AG08396 (cell line): ENCODE results near the gene OR6S1.
A peak's percentile ranks its signal among the peaks of the same experiment; 100 is the strongest.

ENCODE experiments used
- DNase-seq: peaks from one replicate; pipeline ENCODE4 v3.0.0; 2012; ENCODE audit warnings: low spot score, mixed read lengths

Gene OR6S1, protein sequence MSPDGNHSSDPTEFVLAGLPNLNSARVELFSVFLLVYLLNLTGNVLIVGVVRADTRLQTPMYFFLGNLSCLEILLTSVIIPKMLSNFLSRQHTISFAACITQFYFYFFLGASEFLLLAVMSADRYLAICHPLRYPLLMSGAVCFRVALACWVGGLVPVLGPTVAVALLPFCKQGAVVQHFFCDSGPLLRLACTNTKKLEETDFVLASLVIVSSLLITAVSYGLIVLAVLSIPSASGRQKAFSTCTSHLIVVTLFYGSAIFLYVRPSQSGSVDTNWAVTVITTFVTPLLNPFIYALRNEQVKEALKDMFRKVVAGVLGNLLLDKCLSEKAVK

DNA sequence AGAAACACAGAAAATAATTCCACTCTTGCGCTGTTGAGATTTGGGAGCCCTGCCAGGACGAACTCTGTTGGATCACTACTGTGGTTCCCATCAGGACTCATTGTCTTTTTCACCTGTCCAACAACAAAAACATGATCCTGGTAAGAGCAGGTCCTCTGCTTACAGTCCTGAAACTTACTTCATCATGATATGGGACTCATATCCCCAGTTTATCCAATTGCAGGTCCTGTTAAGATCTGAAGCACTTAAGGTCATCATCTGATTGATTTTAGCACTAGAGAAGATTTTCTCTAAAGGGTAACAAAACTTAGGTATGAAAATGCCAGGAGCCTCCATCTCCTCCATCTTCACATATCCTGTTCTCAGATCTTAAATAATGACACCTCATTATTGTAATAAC, at the start of gene OR6S1:
OR6S1 (minus strand) TSS at position 101 of the 400 bp plus-strand sequence; CDS start at position 101, 0 bp downstream.
- DNase-seq: no peak

GRCh38 chr14:20690848-20691640, 49.6 kb upstream of the OR6S1 start:
- peak; percentile 75 for DNase-seq

GRCh38 chr14:20688167-20688839, 46.8 kb upstream of the OR6S1 start, which contains the start of gene ANG:
Gene ANG (plus strand): TSS chr14:20688764. CDS start chr14:20693565, 4,801 bp downstream.
- no peak for DNase-seq

DNA sequence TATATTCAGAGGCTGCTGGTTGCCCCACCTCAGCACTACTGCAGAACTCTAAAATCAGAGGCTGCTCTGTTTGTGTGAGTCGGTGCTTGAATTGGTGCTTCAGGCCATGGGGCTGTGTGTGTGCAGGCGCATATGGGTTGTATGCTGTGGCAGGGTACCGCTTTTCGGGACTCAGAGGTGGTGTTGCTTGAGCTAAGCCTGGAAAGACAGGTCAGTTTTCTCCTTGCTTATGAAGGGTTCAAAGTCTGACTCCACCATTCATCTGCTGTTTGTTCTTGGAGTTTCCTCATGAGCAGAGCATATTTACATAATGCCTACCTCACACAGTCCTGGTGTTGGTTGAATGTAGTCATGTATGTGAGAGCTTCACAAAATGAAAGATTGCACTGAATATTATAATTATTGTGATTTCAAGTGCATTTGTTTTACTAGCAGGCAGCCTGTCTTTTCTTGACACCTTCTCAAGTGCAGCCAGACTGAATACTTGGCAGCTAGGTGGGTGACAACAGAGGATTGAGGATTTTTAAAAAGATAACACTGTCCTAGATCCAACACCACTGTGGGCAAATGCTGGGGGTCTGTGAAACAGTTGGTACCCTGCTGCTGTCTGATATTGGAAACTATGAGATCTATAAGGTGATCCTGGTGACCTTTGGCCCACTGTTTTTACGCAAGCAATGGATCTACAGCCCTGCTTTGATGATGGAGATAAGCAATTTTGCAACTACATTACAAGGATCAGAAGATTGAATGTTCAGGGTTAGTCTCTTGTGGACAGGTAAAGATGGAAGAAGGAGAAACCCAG, 46.1 kb upstream of the OR6S1 start:
- DNase-seq: no peak

DNA sequence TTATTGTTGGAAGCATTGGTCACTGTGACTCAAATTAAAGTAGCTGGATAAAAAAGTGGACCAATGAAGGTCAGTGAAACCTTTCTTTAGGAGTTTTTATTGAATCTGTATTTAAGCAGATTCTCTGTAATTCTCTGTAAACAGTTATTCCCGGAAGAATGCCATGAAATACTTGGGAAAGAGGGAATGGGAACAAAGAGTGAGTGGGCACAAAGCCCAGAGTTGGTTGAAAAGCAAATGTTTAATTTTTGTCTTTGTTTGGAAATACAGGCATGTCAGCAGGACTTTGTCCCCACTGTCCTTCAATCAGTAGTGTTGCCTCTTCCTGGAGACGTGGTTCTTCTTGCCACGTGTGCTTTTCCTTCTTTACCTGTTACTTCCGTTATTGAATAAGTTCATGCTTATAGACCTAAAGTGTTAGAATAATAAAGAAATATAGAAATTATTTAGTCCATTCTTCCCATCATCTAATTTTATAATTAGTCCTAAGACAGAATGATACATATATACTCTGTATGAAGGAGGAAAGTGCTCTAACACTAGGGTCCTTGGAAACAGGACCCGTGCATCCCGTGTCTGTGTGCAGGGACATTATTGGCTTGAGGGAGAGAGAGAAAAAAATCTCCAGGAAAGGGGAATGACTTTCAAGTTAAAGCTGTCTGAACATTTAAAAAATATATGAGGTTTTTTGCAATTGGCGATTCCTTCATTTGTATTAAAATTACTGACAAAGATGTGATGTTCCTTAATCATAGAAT, 45.1 kb upstream of the OR6S1 start:
- DNase-seq: no peak

GRCh38 chr14:20684662-20685456, 43.4 kb upstream of the OR6S1 start:
- peak; percentile 23 for DNase-seq

- DNase-seq: peak; percentile 81
Measured at GRCh38 chr14:20683891-20684661, 42.6 kb upstream of the OR6S1 start, which contains the start of gene RNASE4. Gene RNASE4 (plus strand): TSS chr14:20684560. CDS start chr14:20699372, 14,812 bp downstream.

GRCh38 chr14:20683125-20683890, 41.8 kb upstream of the OR6S1 start:
- DNase-seq: peak; percentile 73

GRCh38 chr14:20682435-20683124, 41.1 kb upstream of the OR6S1 start:
- peak; percentile 84 for DNase-seq

GRCh38 chr14:20682127-20682434, 40.6 kb upstream of the OR6S1 start:
- no peak for DNase-seq

DNA sequence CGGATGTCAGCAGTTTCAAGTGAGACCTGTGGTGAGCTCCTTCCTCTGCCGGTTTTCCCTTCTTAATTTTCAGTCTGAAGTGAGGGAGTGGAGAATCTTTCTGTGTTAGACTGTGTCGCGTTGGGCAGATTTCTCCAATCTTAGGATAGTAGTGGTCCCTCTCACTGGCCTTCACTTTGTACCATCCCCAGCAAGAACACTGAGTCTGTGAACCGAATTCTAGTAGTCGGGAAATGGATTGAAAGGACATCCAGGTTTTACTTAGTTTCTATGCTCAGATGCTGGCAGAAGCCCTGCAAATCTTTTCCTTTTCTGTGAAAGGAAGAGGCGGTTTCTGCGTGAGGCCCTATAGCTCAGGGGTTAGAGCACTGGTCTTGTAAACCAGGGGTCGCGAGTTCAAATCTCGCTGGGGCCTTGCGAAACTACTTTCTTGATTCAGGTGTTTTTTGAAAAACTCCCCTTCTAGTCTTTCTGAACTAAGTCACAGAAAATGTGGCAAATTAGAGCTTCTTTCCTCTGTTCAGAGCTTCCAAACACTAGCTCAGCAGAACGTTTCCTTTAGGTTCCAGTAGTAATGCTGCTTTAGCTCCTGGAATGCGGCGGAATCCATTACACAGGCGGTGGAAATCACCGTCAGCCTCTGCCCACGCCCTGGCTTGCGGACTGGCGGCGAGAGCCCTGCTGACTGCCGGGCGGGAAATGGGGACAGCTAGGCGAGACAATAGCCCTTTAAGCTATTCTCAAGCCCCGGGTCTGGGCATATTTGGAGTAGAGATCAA, 40.0 kb upstream of the OR6S1 start:
- peak; percentile 68 for DNase-seq

DNA sequence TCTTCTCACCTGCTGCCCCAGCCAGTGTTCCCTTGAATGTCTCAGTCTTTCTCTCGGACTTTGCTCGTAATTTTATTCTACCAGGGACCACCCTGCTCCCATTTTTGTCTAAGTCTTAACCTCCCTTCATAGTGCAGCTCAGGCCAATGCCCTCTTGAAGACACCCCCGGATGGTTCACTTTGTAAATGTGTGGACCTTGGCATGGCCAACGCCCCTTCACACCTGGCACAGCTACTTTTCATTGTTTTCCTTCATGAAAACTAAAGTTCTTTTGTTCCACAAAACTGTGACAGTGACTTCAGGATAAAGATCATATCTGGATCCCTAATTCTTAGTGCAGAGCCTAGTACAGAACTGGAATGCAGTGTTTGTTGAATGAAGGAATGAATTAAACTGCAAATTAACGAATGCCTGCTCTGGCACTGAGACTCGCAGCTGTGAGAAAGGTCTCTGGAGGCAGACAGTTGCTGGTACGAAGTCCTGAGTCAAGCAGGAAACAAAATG, 39.4 kb upstream of the OR6S1 start:
- peak; percentile 68 for DNase-seq

DNA sequence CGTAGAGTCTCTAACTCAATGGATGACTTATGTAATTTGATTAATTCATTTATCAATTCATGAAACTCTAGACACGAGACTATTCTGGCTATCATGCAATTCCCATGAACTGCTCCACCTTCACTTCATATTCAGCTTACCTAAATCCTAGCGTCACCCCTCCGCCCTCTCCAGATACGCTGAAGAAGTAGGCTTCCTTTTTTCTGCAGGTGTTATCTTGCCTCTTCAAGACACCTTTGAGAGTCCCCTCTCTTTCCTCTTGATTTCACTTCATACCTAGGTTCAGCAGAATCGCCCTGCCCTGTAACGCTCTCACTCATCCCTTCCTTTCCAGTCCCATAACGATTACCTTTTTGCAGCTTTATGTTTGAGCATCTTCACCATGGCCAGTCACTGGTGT, 38.9 kb upstream of the OR6S1 start:
- DNase-seq: no peak

GRCh38 chr14:20679907-20680306, 38.4 kb upstream of the OR6S1 start:
- peak; percentile 32 for DNase-seq

DNA sequence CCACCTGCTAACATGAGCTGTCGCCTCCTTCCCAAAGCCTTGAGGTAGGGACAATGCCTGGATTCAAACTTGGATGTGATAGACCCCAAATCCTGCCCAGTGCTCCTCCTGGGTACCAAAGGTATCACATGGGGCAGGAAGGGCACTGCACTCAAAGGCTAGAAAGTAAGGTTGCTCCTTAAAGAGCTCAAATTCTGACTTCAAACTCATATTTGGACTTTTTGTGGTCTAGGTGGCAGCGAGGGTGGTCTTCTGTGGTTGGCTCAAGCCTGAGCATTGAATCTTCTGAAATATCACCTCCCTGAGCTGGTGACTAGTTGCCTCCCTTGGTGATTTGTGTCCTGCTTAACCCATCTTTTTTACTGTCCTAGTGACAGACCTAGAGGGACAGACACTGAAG, 34.6 kb upstream of the OR6S1 start:
- DNase-seq: no peak

DNA sequence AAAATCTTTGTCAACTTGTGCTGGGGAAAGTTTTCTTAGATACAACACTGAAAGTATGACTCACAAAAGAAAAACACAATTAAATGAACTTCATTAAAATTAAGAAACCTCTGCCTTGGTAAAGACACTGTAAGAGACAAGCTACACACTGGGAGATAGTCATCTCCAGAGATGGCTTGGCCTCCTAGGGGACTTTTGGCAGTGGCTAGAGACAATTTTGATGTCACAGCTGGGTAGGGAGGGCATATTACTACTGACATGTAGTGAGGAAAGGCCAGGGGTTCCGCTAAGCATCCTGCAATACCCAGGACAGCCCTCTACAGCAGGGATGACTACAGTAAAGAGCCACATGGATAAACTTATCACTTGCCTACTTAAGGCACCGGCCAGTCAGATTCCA, 34.2 kb upstream of the OR6S1 start:
- no peak for DNase-seq
